PFSK-1 (cell line): Measurements from ENCODE around the gene STK39.

Experiments
- POLR2AphosphoS5 ChIP-seq: IDR thresholded peaks from 2 replicates; pipeline ENCODE4 v1.6.1; 2012; ENCODE audit warnings: low read depth, mild to moderate bottlenecking, control low read depth, low read length, moderate library complexity
- TF ChIP-seq, protein P1 (sequence below), 2 experiments: IDR thresholded peaks; 2 replicates each; pipeline versions ENCODE4 v1.6.1 to v1.8.0; 2011 to 2012; ENCODE audit warnings: low read depth in 2 of 2, low read length in 2 of 2, control low read depth in 1 of 2, inconsistent platforms in 1 of 2, mild to moderate bottlenecking in 1 of 2, moderate library complexity in 1 of 2; ENCODE audit not compliant: insufficient read depth in 1 of 2

DNA sequence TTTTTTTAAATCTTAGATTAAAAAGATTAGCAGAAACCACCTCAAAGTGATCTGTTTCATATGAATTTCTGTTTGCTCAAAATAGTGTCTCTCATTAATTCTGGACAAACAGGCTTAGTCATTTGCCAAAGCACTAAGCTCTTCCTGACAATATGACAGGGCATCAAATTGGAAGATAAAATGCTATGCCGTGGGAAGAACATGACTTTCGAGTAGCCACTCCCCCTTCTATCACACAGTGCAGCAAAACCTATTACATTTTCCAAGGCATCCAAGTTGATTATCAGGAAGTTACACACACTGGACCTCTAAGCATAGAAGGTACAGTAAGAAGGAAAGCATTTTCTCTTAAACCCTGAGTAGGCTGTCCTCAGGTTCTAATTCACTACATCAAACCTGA is 89.5 kb downstream of the STK39 start:
- no peak for TF ChIP-seq POLR2AphosphoS5
- TF ChIP-seq, protein P1, sequence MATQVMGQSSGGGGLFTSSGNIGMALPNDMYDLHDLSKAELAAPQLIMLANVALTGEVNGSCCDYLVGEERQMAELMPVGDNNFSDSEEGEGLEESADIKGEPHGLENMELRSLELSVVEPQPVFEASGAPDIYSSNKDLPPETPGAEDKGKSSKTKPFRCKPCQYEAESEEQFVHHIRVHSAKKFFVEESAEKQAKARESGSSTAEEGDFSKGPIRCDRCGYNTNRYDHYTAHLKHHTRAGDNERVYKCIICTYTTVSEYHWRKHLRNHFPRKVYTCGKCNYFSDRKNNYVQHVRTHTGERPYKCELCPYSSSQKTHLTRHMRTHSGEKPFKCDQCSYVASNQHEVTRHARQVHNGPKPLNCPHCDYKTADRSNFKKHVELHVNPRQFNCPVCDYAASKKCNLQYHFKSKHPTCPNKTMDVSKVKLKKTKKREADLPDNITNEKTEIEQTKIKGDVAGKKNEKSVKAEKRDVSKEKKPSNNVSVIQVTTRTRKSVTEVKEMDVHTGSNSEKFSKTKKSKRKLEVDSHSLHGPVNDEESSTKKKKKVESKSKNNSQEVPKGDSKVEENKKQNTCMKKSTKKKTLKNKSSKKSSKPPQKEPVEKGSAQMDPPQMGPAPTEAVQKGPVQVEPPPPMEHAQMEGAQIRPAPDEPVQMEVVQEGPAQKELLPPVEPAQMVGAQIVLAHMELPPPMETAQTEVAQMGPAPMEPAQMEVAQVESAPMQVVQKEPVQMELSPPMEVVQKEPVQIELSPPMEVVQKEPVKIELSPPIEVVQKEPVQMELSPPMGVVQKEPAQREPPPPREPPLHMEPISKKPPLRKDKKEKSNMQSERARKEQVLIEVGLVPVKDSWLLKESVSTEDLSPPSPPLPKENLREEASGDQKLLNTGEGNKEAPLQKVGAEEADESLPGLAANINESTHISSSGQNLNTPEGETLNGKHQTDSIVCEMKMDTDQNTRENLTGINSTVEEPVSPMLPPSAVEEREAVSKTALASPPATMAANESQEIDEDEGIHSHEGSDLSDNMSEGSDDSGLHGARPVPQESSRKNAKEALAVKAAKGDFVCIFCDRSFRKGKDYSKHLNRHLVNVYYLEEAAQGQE (IDR thresholded peaks at IDR 0.05; ENCODE audit: insufficient read depth in 1 of 2, low read depth in 2 of 2, low read length in 2 of 2) = no peak
